ENCODE data around the gene UMAD1. TPM values are rescaled to one million over a fixed set of nuclear protein-coding genes. Genes with fewer than 3 reads are reported as not detected.

The UMAD1 gene
- polyA plus RNA-seq, 3 donors = 6.2 to 22.7 (median 18.6) TPM

GRCh38 chr7:7756577-7756976, 116.0 kb downstream of the UMAD1 start:
- Histone ChIP-seq H4K20me1 (ENCODE audit: insufficient read depth, low read length) (no peaks in the 10 kb centered on the region), H3K4me3 (replicated peaks in 1 of 3; ENCODE audit: low read depth in 2 of 3, low read length in 3 of 3) (no peak overlapping the region), H3K9ac (ENCODE audit: insufficient read depth, low read length, poor library complexity, severe bottlenecking) (no peak overlapping the region), H3K4me2 (replicated peaks; ENCODE audit: extremely low read depth, low read length, poor library complexity, severe bottlenecking) (no peak overlapping the region), H3K27me3 (ENCODE audit: control insufficient read depth in 2 of 2, insufficient read depth in 2 of 2, low read length in 2 of 2) (no peaks in the 10 kb centered on the region), H3K4me1 (ENCODE audit: control insufficient read depth in 1 of 2, insufficient read depth in 2 of 2, low read length in 2 of 2) (peaks cover 0 to 3% of the 10 kb centered on the region in 2 donors), H3K36me3 (replicated peaks in 1 of 2; ENCODE audit: control insufficient read depth in 1 of 2, insufficient read depth in 2 of 2, low read length in 2 of 2) (no peaks in the 10 kb centered on the region), H3K9me3 (replicated peaks in 1 of 2; ENCODE audit: control insufficient read depth in 1 of 2, insufficient read depth in 1 of 2, low read length in 2 of 2) (no peaks in the 10 kb centered on the region), H3K27ac (ENCODE audit: low read depth in 1 of 2, low read length in 2 of 2) (no peak overlapping the region), H2AFZ (ENCODE audit: insufficient read depth, low read depth, low read length, poor library complexity, severe bottlenecking) (no peak overlapping the region), H3K79me2 (ENCODE audit: insufficient read depth, low read length) (no peaks in the 10 kb centered on the region)
- WGBS (ENCODE audit: insufficient coverage) = no CpG with 5 or more reads among the region's 3 CpGs
- no peak for TF ChIP-seq CTCF (IDR thresholded peaks at IDR 0.05)
- H3K27me3 Mint-ChIP-seq (ENCODE audit: low read depth in 3 of 3) = no peaks in the 10 kb centered on the region
- DNase-seq = no peak
- no peak overlapping the region for H3K27ac Mint-ChIP-seq
- no peaks in the 10 kb centered on the region for H3K36me3 Mint-ChIP-seq
- H3K9me3 Mint-ChIP-seq = peaks cover 0 to 3% (median 0%) of the 10 kb centered on the region in 7 donors
- intact Hi-C loops (cut with micrococcal nuclease) = no loop called here
- no peak overlapping the region for H3K4me3 Mint-ChIP-seq
- H3K4me1 Mint-ChIP-seq = peaks cover 7% of the 10 kb centered on the region

- Mint-ChIP-seq H3K4me1 (peaks cover 13% of the 10 kb centered on the region), H3K9me3 (peaks cover 0 to 3% (median 0%) of the 10 kb centered on the region in 7 donors), H3K4me3 (no peak overlapping the region), H3K36me3 (no peaks in the 10 kb centered on the region), H3K27me3 (ENCODE audit: low read depth in 3 of 3) (no peaks in the 10 kb centered on the region), H3K27ac (no peak overlapping the region)
- Histone ChIP-seq H3K4me2 (replicated peaks; ENCODE audit: extremely low read depth, low read length, poor library complexity, severe bottlenecking) (no peak overlapping the region), H3K27me3 (ENCODE audit: control insufficient read depth in 2 of 2, insufficient read depth in 2 of 2, low read length in 2 of 2) (no peaks in the 10 kb centered on the region), H3K4me1 (ENCODE audit: control insufficient read depth in 1 of 2, insufficient read depth in 2 of 2, low read length in 2 of 2) (peaks cover 0 to 11% of the 10 kb centered on the region in 2 donors), H3K9ac (ENCODE audit: insufficient read depth, low read length, poor library complexity, severe bottlenecking) (no peak overlapping the region), H4K20me1 (ENCODE audit: insufficient read depth, low read length) (no peaks in the 10 kb centered on the region), H3K36me3 (replicated peaks in 1 of 2; ENCODE audit: control insufficient read depth in 1 of 2, insufficient read depth in 2 of 2, low read length in 2 of 2) (no peaks in the 10 kb centered on the region), H3K79me2 (ENCODE audit: insufficient read depth, low read length) (no peaks in the 10 kb centered on the region), H3K4me3 (replicated peaks in 1 of 3; ENCODE audit: low read depth in 2 of 3, low read length in 3 of 3) (no peak overlapping the region), H3K9me3 (replicated peaks in 1 of 2; ENCODE audit: control insufficient read depth in 1 of 2, insufficient read depth in 1 of 2, low read length in 2 of 2) (no peaks in the 10 kb centered on the region), H2AFZ (ENCODE audit: insufficient read depth, low read depth, low read length, poor library complexity, severe bottlenecking) (no peak overlapping the region), H3K27ac (ENCODE audit: low read depth in 1 of 2, low read length in 2 of 2) (no peak overlapping the region)
- no peak for TF ChIP-seq CTCF (IDR thresholded peaks at IDR 0.05)
- DNase-seq = no peak
- 93% methylated on average over 4 of the region's 4 CpGs for WGBS (ENCODE audit: insufficient coverage)
- intact Hi-C loops (cut with micrococcal nuclease) = no loop called here
Measured at GRCh38 chr7:7757576-7757975, 117.0 kb downstream of the UMAD1 start.

Data from CD14-positive monocyte (primary cell).